ENCODE measurements around the gene CBX1. TPM values are rescaled to one million over a fixed set of nuclear protein-coding genes. Genes with fewer than 3 reads are reported as not detected.

The CBX1 gene
- total and polyA plus RNA-seq, 10 of the 15 experiments (the other 5 are each of a cell fraction or from before 2014, with no cell fraction given): 11.8 to 99.2 (median 43.5) TPM

GRCh38 chr17:48134912-48135480 lies 33.7 kb upstream of the CBX1 start:
- TF ChIP-seq, protein P1, sequence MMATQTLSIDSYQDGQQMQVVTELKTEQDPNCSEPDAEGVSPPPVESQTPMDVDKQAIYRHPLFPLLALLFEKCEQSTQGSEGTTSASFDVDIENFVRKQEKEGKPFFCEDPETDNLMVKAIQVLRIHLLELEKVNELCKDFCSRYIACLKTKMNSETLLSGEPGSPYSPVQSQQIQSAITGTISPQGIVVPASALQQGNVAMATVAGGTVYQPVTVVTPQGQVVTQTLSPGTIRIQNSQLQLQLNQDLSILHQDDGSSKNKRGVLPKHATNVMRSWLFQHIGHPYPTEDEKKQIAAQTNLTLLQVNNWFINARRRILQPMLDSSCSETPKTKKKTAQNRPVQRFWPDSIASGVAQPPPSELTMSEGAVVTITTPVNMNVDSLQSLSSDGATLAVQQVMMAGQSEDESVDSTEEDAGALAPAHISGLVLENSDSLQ (IDR thresholded peaks at IDR 0.05): peak; percentile 43; the same call in 1 of the 2 replicates
- TF ChIP-seq RAD21 (IDR thresholded peaks at IDR 0.05; ENCODE audit: insufficient read depth, low read depth, low read length) (peak; percentile 48), SMC3 (IDR thresholded peaks at IDR 0.05; ENCODE audit: borderline replicate concordance, low read length) (peak; percentile 39; the same call in 1 of the 2 replicates), YY1 (IDR thresholded peaks at IDR 0.05; ENCODE audit: low read depth, low read length) (0 out of 2 replicates have a peak, but pooled peaks have one; percentile 9), CTCF (IDR thresholded peaks at IDR 0.05 in 2 of 3, conservative IDR thresholded peaks at IDR 0.05 in 1 of 3; ENCODE audit: control insufficient read depth in 2 of 3, extremely low read depth in 1 of 3, insufficient read depth in 1 of 3, low read depth in 3 of 3, low read length in 3 of 3) (peak; percentile 30 to 45 (median 34); a peak in 5 of 6 replicates)
- TF ChIP-seq, protein P2, sequence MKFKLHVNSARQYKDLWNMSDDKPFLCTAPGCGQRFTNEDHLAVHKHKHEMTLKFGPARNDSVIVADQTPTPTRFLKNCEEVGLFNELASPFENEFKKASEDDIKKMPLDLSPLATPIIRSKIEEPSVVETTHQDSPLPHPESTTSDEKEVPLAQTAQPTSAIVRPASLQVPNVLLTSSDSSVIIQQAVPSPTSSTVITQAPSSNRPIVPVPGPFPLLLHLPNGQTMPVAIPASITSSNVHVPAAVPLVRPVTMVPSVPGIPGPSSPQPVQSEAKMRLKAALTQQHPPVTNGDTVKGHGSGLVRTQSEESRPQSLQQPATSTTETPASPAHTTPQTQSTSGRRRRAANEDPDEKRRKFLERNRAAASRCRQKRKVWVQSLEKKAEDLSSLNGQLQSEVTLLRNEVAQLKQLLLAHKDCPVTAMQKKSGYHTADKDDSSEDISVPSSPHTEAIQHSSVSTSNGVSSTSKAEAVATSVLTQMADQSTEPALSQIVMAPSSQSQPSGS (IDR thresholded peaks at IDR 0.05; ENCODE audit: low read length): no peak
- no peak for FAIRE-seq
- Histone ChIP-seq H3K9me3 (replicated peaks; ENCODE audit: control insufficient read depth, insufficient read depth, low read length) (no peaks in the 10 kb centered on the region), H3K4me3 (no peak overlapping the region), H2AFZ (ENCODE audit: control insufficient read depth, low read depth, low read length) (no peak overlapping the region), H3K27ac (ENCODE audit: control insufficient read depth, insufficient read depth) (no peak overlapping the region), H3K4me2 (ENCODE audit: control insufficient read depth, insufficient read depth) (no peak overlapping the region), H4K20me1 (ENCODE audit: control insufficient read depth, insufficient read depth) (no peaks in the 10 kb centered on the region), H3K9ac (ENCODE audit: control insufficient read depth, insufficient read depth, low read length) (no peak overlapping the region), H3K36me3 (ENCODE audit: control insufficient read depth in 2 of 2, insufficient read depth in 2 of 2, low read length in 1 of 2) (no peaks in the 10 kb centered on the region; a peak in 1 of 4 replicates), H3K4me1 (ENCODE audit: control insufficient read depth, insufficient read depth, low read length) (no peaks in the 10 kb centered on the region), H3K79me2 (ENCODE audit: control insufficient read depth, insufficient read depth, low read length) (no peaks in the 10 kb centered on the region), H3K27me3 (replicated peaks in 1 of 2; ENCODE audit: control insufficient read depth in 2 of 2, insufficient read depth in 2 of 2, low read length in 1 of 2) (no peaks in the 10 kb centered on the region)
- TSS peak; percentile 22 for BruUV-seq (replicated peaks)
- POLR2A ChIA-PET: interaction anchor here (0.6 to 1.5 kb wide), 2 partner anchors 21 to 63 kb away, joined by 3 read pairs; no protein-coding TSS in a partner anchor
- CTCF ChIA-PET: interaction anchor here (0.7 to 8.5 kb wide), 10 partner anchors 10 to 481 kb away, joined by 3 to 223 read pairs (median 4); partner anchors contain the start of genes HOXB5 and SNX11
- DNase-seq (ENCODE audit: low read depth, low spot score): no peak
- peak; percentile 45; the same call in 2 of the 3 replicates for ATAC-seq
- SMC1A ChIA-PET (ENCODE audit: uncharacterized antibody, unreplicated experiment): interaction anchor here (1.5 to 16.1 kb wide), 4 partner anchors 10 to 100 kb away, joined by 3 to 205 read pairs (median 6); no protein-coding TSS in a partner anchor
- in situ Hi-C loops (cut with MboI): loop anchor here (5.0 kb wide), 1 partner anchor 108 kb away; no protein-coding TSS in a partner anchor
- intact Hi-C loops (cut with micrococcal nuclease; ENCODE audit: unreplicated experiment): loop anchor here (2.0 kb wide), 1 partner anchor 484 kb away; no protein-coding TSS in a partner anchor
- RAD21 ChIA-PET (ENCODE audit: unreplicated experiment): interaction anchor here (0.6 to 6.7 kb wide), 5 partner anchors 8 to 110 kb away, joined by 3 to 92 read pairs (median 4); no protein-coding TSS in a partner anchor
- 81% methylated on average over 3 of the region's 3 CpGs for WGBS (ENCODE audit: insufficient coverage, insufficient replicate concordance, low lambda C conversion rate, missing lambda C conversion rate)
